OCI-LY7 (cell line): Measurements from ENCODE around the gene MTHFD2. TPM values are rescaled to one million over a fixed set of nuclear protein-coding genes. Genes with fewer than 3 reads are reported as not detected.

ENCODE experiments used
- BruUV-seq: library from RNA; stranded (reverse); fragments of 400-500 nt; replicated peaks from 2 replicates; lab custom pipeline; 2021; lab: Mats Ljungman, UMichigan
- CTCF ChIA-PET: fragments of 300-600 bp; sonication (Branson Sonifier 250); formaldehyde crosslinking; loops from one replicate; lab custom pipeline; 2022; ENCODE audit warnings: antibody characterized with exemption; ENCODE audit not compliant: unreplicated experiment; lab: Charles Lee
- POLR2A ChIA-PET: fragments of 300-600 bp; sonication (Branson Sonifier 250); formaldehyde crosslinking; loops from one replicate; lab custom pipeline; 2022; ENCODE audit warnings: antibody characterized with exemption; lab: Charles Lee
- DNase-seq: peaks from one replicate; pipeline ENCODE4 v3.0.0-alpha.2; 2015; ENCODE audit warnings: low spot score
- H2AFZ ChIP-seq: fragments of 200-600 bp; sonication (generic), shearing (Covaris generic); 2 replicates; pipeline ENCODE4 v1.6.1; 2014; ENCODE audit warnings: mild to moderate bottlenecking, antibody characterized with exemption, low read length, moderate library complexity
- H3K27ac ChIP-seq: fragments of 200-600 bp; sonication (generic); 2 replicates; pipeline ENCODE4 v1.5.1; 2014; ENCODE audit warnings: mixed run types, low read depth, mild to moderate bottlenecking, moderate library complexity, low read length, inconsistent platforms; ENCODE audit not compliant: poor library complexity, severe bottlenecking
- H3K36me3 ChIP-seq: fragments of 200-600 bp; sonication (generic); 2 replicates; pipeline ENCODE4 v1.6.1; 2014; ENCODE audit warnings: mild to moderate bottlenecking, antibody characterized with exemption, low read length, moderate library complexity, mixed read lengths; ENCODE audit not compliant: insufficient read depth
- H3K4me1 ChIP-seq: fragments of 200-600 bp; sonication (generic); 2 replicates; pipeline ENCODE4 v1.5.1; 2014; ENCODE audit warnings: mild to moderate bottlenecking, low read length; ENCODE audit not compliant: insufficient read depth, poor library complexity, severe bottlenecking
- H3K4me2 ChIP-seq: fragments of 200-600 bp; sonication (generic); 2 replicates; pipeline ENCODE4 v1.6.1; 2014; ENCODE audit warnings: mild to moderate bottlenecking, low read length
- H3K4me3 ChIP-seq: fragments of 200-600 bp; sonication (generic); 2 replicates; pipeline ENCODE4 v1.5.1; 2014; ENCODE audit warnings: mild to moderate bottlenecking, low read depth, low read length; ENCODE audit not compliant: poor library complexity, severe bottlenecking
- H3K79me2 ChIP-seq: fragments of 200-600 bp; sonication (generic); 2 replicates; pipeline ENCODE4 v1.6.1; 2016; ENCODE audit warnings: low read depth, mild to moderate bottlenecking, low read length, moderate library complexity, mixed read lengths; ENCODE audit not compliant: insufficient read depth
- H3K9me2 ChIP-seq: fragments of 200-600 bp; sonication (generic); 2 replicates; pipeline ENCODE4 v1.6.1; 2016; ENCODE audit warnings: mild to moderate bottlenecking, low read length, mixed read lengths; ENCODE audit not compliant: insufficient read depth
- H3K9me3 ChIP-seq: fragments of 200-600 bp; sonication (generic); 2 replicates; pipeline ENCODE4 v1.6.1; 2014; ENCODE audit warnings: mild to moderate bottlenecking, mixed run types, low read length, mixed read lengths
- H4K20me1 ChIP-seq: fragments of 200-600 bp; sonication (generic); 2 replicates; pipeline ENCODE4 v1.6.1; 2014; ENCODE audit warnings: mild to moderate bottlenecking, antibody characterized with exemption, low read length, moderate library complexity, mixed read lengths; ENCODE audit not compliant: insufficient read depth
- CTCF ChIP-seq: fragments of 200-600 bp; sonication (generic); conservative IDR thresholded peaks from 2 replicates; pipeline ENCODE4 v1.5.1; 2014; ENCODE audit warnings: mild to moderate bottlenecking, antibody characterized with exemption, low read length, moderate library complexity, mixed read lengths
- EZH2phosphoT487 ChIP-seq: fragments of 200-600 bp; sonication (generic); IDR thresholded peaks from 2 replicates; pipeline ENCODE4 v1.6.1; 2018; ENCODE audit warnings: low read depth, borderline replicate concordance, mild to moderate bottlenecking, mixed run types, antibody characterized with exemption, low read length, moderate library complexity, mixed read lengths
- intact Hi-C: fragments of 100-400 bp; cut with micrococcal nuclease; formaldehyde crosslinking; loops from one replicate; pipeline ENCODE4 v1.10.0; 2022; ENCODE audit not compliant: unreplicated experiment
- total RNA-seq, 2 experiments: library from RNA; depleted of rRNA in 1 of 2; stranded (reverse); fragments of >200 nt in 1 of 2; shearing (Covaris generic) in 1 of 2; gene quantifications; 2 replicates each; pipeline ENCODE4 v1.2.3, GENCODE V29; 2014 to 2022

The MTHFD2 gene
- total RNA-seq, 2 experiments from 2014 or later, result 220 to 365 TPM

GRCh38 chr2:74238879-74239278 is 40.5 kb downstream of the MTHFD2 start:
- Histone ChIP-seq H2AFZ (no peak overlapping the region), H3K79me2 (no peaks in the 10 kb centered on the region), H3K36me3 (no peaks in the 10 kb centered on the region), H3K9me3 (no peaks in the 10 kb centered on the region), H3K9me2 (no peaks in the 10 kb centered on the region), H3K4me1 (no peaks in the 10 kb centered on the region), H4K20me1 (no peaks in the 10 kb centered on the region), H3K27ac (no peak overlapping the region), H3K4me2 (no peak overlapping the region), H3K4me3 (no peak overlapping the region)
- DNase-seq, result no peak
- ChIA-PET POLR2A (interaction anchor here (0.6 to 0.7 kb wide), 2 partner anchors 57 to 61 kb away, joined by 3 to 5 read pairs; no protein-coding TSS in a partner anchor), CTCF (no interaction called here)
- no peak for TF ChIP-seq EZH2phosphoT487
- no peak for TF ChIP-seq CTCF
- intact Hi-C loops, result no loop called here
- no TSS peak for BruUV-seq

- Histone ChIP-seq H3K4me3 (no peak overlapping the region), H3K79me2 (no peaks in the 10 kb centered on the region), H3K36me3 (no peaks in the 10 kb centered on the region), H3K9me3 (no peaks in the 10 kb centered on the region), H2AFZ (no peak overlapping the region), H3K4me1 (no peaks in the 10 kb centered on the region), H3K27ac (no peak overlapping the region), H4K20me1 (no peaks in the 10 kb centered on the region), H3K9me2 (no peaks in the 10 kb centered on the region), H3K4me2 (no peak overlapping the region)
- DNase-seq, result no peak
- TF ChIP-seq EZH2phosphoT487 (no peak), CTCF (no peak)
- POLR2A ChIA-PET, result interaction anchor here (0.6 kb wide), 1 partner anchor 58 kb away, joined by 5 read pairs; no protein-coding TSS in a partner anchor
- intact Hi-C loops, result no loop called here
- CTCF ChIA-PET, result no interaction called here
- no TSS peak for BruUV-seq
Observed at GRCh38 chr2:74239346-74239745, 40.9 kb downstream of the MTHFD2 start.

GRCh38 chr2:74242354-74243071 is 44.1 kb downstream of the MTHFD2 start:
- POLR2A ChIA-PET, result interaction anchor here (0.5 kb wide), 2 partner anchors 61 to 154 kb away, joined by 3 read pairs; no protein-coding TSS in a partner anchor
- H3K4me2 ChIP-seq, result no peak overlapping the region

More at GRCh38 chr2:74242354-74243071, 44.1 kb downstream of the MTHFD2 start:
- H3K79me2 ChIP-seq, result no peaks in the 10 kb centered on the region
- H3K4me3 ChIP-seq, result no peak overlapping the region
- intact Hi-C loops, result no loop called here
- no peaks in the 10 kb centered on the region for H4K20me1 ChIP-seq
- H3K9me3 ChIP-seq, result no peaks in the 10 kb centered on the region
- H3K36me3 ChIP-seq, result no peaks in the 10 kb centered on the region
- TF ChIP-seq EZH2phosphoT487, result no peak
- TF ChIP-seq CTCF, result no peak
- no peak overlapping the region for H2AFZ ChIP-seq
- DNase-seq, result no peak
- no peaks in the 10 kb centered on the region for H3K9me2 ChIP-seq
- H3K27ac ChIP-seq, result no peak overlapping the region
- CTCF ChIA-PET, result no interaction called here
- BruUV-seq, result no TSS peak
- no peaks in the 10 kb centered on the region for H3K4me1 ChIP-seq
